Retinal pigment epithelial cell (primary cell): ENCODE results near the gene CRY1.

ENCODE experiments used
- DNase-seq: peaks from one replicate; pipeline ENCODE4 v3.0.0-alpha.2; 2010; ENCODE audit warnings: low read depth
- H3K4me3 ChIP-seq: 2 replicates; pipeline ENCODE4 v1.5.1; 2011; ENCODE audit warnings: mild to moderate bottlenecking, low read length, control low read depth, moderate library complexity
- TF ChIP-seq, protein P1 (sequence below): conservative IDR thresholded peaks from 2 replicates; pipeline ENCODE4 v1.5.1; 2011; ENCODE audit warnings: low read depth, low read length, control low read depth, inconsistent platforms

The CRY1 gene

DNA sequence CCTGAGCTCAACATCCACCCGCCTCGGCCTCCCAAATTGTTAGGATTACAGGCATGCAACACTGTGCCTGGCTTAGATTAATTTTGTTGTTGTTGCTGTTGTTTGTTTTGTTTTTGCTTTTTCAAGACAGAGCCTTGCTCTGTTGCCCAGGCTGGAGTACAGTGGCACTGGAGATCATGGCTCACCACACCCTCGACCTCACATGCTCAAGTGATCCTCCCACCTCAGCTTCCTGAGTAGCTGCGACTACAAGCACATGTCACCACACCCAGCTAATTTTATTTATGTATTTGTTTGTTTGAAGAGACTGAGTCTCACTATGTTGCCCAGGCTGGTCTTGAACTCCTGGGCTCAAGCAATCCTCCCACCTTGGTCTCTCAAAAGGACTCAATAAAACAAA is 26.7 kb downstream of the CRY1 start:
- TF ChIP-seq, protein P1, sequence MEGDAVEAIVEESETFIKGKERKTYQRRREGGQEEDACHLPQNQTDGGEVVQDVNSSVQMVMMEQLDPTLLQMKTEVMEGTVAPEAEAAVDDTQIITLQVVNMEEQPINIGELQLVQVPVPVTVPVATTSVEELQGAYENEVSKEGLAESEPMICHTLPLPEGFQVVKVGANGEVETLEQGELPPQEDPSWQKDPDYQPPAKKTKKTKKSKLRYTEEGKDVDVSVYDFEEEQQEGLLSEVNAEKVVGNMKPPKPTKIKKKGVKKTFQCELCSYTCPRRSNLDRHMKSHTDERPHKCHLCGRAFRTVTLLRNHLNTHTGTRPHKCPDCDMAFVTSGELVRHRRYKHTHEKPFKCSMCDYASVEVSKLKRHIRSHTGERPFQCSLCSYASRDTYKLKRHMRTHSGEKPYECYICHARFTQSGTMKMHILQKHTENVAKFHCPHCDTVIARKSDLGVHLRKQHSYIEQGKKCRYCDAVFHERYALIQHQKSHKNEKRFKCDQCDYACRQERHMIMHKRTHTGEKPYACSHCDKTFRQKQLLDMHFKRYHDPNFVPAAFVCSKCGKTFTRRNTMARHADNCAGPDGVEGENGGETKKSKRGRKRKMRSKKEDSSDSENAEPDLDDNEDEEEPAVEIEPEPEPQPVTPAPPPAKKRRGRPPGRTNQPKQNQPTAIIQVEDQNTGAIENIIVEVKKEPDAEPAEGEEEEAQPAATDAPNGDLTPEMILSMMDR: no peak
- no peak overlapping the region for H3K4me3 ChIP-seq
- no peak for DNase-seq

DNA sequence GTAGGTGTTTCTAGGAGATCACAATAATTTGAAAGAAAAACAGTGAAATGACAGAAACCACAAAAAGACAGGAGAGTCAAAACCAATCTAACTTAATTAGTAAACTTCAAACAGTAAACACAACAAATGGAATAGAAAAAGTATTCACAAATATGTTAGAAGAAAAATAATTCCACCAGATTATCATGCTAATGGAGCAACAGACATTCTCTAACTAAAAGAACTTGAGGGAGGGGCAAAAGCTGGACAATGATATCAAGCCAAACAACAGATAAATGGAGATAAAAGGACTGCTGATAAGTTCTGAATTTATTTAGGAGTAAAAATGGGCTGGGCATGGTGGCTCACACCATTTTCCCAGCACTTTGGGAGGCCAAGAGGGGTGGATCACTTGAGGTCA is 28.7 kb downstream of the CRY1 start:
- TF ChIP-seq, protein P1: no peak
- DNase-seq: no peak

DNA sequence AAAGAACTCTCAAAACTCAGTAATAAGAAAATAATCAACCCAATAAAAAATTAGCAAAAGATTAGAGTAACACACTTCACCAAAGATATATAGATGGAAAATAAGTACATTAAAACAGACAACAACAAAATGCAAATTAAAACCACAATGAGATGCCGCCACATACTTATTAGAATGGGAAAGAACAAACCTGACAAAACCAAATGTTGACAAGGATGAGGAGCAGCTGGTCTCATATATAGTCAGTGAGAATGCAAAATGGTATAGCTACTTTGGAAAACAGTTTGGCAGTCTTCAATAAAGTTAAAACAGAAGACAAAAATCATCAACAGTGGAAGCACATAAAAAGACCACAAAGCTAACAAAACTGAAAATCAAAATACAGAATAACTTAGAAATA is 29.1 kb downstream of the CRY1 start:
- no peak overlapping the region for H3K4me3 ChIP-seq
- DNase-seq: no peak
- TF ChIP-seq, protein P1: no peak

More for the DNA sequence above, 28.7 kb downstream of the CRY1 start:
- H3K4me3 ChIP-seq: no peak overlapping the region

DNA sequence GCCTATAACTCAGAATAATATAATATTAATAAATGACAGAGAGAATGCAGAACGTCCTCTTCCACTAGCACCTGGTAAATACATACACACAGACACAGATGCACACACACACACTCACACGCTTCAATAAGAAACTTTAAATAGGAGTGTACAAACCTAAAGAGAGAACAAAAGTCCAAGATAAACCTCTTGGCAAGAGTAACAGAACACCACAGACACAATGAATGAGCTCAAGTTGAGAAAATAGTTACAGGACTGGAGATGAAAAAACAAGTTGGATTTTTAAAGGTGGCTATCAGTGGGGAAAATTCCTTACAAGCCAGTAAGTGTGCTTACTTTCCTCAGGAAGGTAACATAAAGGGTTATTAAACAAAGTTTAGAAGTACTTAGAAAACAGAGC is 35.2 kb downstream of the CRY1 start:
- TF ChIP-seq, protein P1: no peak
- DNase-seq: no peak
- no peak overlapping the region for H3K4me3 ChIP-seq

DNA sequence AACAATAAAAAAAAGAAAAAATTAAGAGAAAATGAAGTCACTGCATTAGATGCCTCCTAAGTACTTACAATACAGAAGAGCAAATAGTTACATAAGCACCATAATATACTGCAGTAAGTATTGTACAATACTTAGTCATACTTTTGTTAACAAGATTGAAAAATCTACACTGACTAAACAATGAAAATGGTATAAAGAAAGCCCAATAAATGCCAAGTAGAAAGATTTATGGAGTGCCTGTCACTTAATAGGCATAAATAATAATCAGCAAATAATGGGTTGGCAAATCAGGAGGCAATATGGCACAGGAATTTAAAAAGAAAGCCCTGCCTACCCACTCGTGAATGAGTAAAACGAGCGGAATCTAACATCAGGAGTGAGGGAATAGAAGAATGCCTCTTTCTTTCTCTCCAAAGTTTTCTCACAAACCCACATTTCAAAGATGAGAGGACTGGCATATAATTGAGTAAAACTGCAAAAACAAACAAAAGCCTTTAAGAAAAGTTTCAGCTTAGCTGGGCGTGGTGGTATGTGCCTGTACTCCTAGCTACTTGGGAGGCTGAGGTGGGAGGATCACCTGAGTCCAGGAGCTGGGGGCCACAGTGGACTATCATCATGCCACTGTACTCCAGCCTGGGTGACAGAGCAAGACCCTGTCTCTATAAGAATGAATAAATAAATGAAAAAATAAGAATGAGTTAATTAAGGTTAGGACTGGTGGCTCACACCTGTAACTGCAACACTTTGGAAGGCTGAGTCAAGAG is 36.1 kb downstream of the CRY1 start:
- TF ChIP-seq, protein P1: no peak
- no peak overlapping the region for H3K4me3 ChIP-seq
- no peak for DNase-seq

DNA sequence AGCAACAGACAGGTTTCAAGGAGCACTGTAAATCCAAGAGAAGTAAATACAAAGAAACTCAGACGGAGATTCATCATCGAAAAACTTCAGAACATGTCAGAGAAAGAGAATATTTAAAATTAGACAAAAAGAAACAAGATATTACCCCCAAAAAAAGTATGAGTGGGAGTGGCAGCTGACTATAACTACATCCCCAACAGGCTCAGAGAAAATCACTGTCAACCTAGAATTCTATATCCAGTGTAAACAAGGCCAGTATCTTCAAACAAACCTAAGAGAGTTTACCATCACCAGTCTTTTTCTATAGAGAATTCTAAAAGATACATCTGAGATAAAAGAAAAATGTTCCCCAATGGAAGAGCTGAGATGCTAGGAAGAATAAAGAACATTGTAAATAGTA is 39.6 kb downstream of the CRY1 start:
- H3K4me3 ChIP-seq: no peak overlapping the region
- no peak for DNase-seq
- TF ChIP-seq, protein P1: no peak

DNA sequence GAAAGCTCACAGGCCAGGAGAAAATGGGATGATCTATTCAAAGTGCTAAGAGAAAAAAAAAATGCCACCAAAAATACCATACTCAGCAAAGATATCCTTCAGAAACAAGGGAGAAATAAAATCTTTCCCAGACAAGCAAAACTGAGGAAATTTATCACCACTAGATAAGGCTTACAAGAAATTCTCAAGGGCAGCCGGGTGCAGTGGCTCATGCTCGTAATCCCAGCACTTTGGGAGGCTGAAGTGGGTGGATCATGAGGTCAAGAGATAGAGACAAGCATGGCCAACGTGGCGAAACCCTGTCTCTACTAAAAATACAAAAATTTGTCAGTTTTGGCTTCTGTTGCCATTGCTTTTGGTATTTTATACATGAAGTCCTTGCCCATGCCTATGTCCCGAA is 48.2 kb downstream of the CRY1 start:
- no peak for DNase-seq
- TF ChIP-seq, protein P1: no peak

More for the DNA sequence above, 48.2 kb downstream of the CRY1 start:
- no peak overlapping the region for H3K4me3 ChIP-seq
